Measurements from ENCODE around the gene IL1RAPL1.

DNA sequence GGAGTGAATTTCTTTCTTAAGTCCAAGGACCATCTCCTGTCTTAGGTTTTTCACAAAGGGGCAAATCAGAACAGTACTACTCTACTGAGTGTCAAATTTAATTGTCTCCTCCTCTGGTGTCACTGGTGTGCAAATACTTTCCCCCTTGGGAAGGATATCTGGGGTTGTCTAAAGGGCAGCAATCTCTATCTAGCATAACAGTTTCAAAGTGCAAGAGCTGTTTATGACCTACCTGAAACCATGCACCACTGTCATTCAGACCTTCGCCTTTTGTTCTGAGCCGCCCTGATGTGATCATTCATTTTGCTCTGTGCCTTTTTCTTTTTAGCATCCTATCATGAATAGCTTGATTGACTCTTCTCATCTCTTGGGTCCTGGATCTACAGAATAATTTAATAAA, 39.3 kb downstream of the IL1RAPL1 start:
- TF ChIP-seq, protein P1, sequence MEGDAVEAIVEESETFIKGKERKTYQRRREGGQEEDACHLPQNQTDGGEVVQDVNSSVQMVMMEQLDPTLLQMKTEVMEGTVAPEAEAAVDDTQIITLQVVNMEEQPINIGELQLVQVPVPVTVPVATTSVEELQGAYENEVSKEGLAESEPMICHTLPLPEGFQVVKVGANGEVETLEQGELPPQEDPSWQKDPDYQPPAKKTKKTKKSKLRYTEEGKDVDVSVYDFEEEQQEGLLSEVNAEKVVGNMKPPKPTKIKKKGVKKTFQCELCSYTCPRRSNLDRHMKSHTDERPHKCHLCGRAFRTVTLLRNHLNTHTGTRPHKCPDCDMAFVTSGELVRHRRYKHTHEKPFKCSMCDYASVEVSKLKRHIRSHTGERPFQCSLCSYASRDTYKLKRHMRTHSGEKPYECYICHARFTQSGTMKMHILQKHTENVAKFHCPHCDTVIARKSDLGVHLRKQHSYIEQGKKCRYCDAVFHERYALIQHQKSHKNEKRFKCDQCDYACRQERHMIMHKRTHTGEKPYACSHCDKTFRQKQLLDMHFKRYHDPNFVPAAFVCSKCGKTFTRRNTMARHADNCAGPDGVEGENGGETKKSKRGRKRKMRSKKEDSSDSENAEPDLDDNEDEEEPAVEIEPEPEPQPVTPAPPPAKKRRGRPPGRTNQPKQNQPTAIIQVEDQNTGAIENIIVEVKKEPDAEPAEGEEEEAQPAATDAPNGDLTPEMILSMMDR (conservative IDR thresholded peaks at IDR 0.05): no peak
- TF ChIP-seq ZFX (IDR thresholded peaks at IDR 0.05): no peak

Measured in C4-2B (cell line).